CD4-positive, alpha-beta T cell treated with Interleukin-6 for 4 hours (primary cell): Measurements from ENCODE around the gene TMEFF1.
A peak's percentile ranks its signal among the peaks of the same experiment; 100 is the strongest.

Source experiments
- DNase-seq: peaks from one replicate; pipeline ENCODE4 v3.0.0-alpha.2; 2020; ENCODE audit warnings: mixed read lengths

TMEFF1 gene

DNA sequence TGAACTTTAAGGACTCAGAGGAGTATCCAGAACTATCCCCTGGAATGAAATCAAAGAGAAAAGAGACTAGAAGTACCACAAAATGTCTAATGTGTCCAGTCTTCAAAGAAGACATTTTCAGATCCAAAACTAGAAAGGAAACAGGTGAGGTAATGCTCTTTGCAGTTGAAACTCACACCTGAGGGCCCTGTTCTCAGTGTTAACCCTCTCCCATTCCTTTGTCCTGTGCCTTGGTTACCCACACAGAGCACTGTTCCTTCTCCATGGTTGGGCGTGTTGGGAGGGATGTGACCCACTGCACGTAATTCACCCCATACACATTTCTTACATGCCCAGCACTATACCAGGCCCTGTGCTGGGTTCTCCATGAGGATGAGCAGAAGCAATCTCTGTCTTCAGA is 24.7 kb upstream of the TMEFF1 start:
- DNase-seq: no peak

DNA sequence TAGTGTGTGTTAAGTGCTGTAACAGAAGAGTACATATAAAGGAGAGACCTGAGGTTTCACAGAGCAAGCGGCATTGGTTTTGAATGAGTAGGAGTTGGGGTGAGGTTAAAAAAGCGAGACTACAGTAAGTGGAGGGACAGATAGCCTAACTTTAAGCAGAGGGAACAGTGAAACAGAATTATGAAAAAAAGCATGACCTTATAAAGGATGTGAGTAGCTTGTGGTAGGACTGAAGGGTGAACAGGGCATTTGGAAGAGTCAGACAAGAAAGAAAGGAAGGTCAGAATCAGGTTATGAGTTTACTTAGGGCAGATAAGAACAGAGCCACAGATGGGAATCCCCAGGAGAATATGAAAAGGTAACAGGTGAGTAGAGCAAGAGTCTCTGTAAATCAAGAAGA is 23.5 kb upstream of the TMEFF1 start:
- DNase-seq: no peak

DNA sequence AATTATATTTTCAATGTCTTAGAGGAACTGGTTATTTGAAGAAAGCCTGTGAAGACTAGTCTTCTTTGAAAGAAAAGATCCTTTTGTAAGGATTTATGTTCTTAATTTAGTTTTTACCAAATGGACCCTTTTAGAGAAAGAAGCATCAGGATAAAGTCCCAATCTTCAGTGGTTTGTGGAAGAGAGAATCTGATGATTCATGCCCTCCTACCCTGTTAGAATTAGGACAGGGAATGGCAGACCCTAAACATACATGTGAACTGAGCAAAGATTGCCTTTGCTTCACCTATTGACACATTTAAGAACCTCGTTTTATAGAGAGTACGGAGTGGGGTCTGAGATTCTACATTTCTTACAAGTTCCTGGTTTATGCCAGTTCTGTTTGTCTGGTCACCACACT is 20.1 kb upstream of the TMEFF1 start:
- DNase-seq: no peak

DNA sequence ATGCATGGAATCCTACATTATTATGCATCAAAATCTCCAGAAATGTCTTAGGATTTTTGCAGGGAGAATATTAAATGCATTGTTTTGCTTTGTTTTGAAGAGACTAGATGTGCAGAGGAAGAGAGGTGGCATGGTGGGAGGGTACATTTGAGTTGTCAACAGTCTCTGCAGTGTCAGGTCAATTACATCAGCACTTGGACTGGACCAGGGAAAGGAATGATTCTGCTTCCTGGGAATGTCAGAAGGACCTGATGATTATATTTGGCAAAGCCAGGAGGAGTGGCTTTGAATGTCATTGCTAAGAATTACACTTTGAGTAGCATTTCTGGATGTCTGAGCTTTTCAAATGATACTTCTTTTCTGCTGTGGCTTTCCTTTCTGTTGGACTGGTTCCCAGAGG is 17.5 kb upstream of the TMEFF1 start:
- DNase-seq: no peak

DNA sequence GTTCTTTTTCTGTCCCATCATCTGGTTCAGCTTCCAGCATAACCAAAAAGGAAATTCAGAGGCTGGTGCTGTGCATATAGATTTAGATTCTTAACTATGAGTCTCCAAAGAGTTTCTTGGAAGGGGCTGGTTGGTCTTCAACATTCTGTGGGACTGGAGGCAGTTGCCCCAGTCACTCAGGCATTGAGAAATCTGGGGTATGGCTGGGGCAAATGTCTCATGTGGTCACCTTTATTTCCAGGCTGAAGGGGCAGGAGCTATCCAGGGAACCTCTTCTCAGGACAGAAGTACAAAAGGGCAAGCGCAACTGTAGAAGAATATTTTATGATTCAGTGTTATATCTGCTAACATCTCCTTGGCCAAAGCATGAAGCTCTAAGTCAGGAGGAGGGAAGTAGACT is 15.4 kb upstream of the TMEFF1 start:
- DNase-seq: no peak

DNA sequence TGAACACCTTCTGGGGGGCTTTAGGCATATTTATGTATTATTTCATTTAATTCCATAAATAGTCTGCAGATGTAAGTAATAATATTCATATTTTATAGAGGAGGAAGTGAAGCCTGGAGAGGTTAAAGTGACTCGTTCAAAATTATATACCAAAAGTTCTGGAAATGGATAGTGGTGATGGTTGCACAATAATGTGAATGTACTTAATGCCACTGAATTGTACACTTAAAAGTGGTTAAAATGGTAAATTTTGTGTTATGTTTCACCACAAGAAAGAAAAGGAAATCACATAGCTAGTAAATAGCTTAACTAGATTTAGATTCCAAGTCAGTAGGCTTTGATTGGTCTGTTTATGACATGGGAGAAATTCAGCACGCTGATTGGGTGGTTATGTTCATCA is 13.0 kb upstream of the TMEFF1 start:
- no peak for DNase-seq

DNA sequence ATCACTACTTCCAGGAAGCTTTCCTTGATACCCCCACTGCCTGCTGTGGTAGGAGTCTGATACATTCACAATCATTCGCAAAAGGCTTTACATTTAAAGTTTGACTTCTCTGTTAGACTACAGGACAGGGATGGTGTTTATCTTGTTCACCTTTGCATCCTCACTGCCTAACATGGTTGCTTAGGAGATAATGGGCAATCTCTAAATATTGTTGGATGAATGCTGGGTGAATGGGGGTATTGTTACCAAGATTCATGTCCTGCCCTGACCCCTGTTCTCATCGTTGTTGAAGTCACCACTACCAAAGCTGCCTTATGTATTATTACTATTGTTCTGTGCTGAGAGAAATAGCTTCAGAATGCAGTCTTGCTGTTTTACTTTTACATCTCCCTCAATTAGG is 7.7 kb upstream of the TMEFF1 start:
- no peak for DNase-seq

DNA sequence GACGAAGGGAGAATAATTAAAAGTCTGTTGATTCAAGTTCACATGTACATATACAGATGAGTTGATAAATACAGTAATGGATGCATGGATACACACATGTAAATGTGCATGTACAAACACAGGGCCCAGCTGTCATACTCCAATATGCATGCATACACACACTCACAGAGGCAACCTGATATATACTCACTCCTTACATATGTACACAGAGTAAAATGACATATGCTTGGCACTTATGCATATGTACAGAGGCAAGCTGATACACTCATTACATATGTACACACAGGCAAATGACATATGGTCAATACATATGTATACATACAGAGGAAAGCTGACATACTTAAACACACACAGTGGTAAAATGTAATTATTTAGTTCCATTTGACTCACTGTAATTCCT is 7.2 kb upstream of the TMEFF1 start:
- DNase-seq: no peak

DNA sequence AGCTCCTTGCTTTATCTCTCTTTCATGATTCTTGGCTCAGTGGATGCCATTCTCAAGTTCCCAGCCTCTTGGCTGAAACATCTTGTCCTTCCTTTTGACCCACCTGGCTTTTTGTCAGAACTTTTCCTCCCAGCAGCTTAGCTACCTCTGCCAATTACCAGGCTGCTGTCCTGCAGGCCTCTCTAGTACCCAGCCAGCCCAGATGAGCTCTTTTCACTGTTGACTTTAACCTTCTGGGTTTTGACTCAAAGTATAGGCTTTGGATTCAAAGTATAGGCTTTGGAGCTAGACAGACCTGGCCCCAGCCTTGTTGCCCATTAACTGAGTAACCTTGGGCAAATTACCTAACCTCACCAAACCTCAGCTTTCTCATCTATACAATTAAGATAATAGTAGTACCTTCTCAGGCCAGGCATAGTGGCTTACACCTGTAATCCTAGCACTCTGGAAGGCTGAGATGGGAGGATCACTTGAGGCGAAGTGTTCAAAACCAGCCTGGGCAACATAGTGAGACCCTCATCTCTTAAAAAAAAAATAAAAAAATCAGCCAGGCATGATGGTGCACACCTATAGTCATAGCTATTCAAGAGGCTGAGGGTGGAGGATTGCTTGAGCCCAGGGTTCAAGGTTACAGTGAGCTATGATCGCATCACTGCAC is 6.6 kb upstream of the TMEFF1 start:
- no peak for DNase-seq

DNA sequence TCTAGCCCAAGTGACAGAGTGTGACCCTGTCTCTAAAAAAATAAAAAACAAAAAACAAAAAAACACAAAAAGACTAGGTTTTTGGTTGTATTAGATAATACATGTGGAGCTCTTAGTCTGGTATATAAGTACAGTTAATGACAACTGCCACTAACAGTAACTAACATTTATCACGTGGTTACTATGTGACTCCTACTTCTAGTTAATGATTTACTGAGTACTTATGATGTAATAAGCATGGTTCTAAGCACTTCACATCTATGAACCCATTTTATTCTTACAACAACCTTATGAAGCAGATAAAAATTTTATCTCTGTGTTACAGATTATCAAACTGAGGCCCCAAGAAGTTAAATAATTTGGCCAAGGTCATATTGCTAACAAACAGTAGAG is 6.1 kb upstream of the TMEFF1 start:
- no peak for DNase-seq

DNA sequence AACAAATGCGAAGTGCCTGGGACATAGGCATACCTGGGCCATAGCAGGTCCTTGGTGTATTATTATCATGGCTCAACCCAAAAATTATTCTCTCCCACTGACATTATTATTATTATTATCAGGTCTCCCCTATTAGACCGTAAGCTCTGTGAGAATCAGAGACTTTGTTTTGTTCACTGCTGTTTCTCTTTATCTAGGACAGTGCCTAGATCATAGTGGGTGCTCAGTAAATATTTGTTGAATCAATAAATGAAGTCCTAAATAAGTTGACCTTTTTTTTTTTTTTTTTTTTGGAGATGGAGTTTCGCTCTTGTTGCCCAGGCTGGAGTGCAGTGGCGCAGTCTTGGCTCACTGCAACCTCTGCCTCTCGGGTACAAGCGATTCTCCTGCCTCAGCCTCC is 4.9 kb upstream of the TMEFF1 start:
- DNase-seq: no peak

DNA sequence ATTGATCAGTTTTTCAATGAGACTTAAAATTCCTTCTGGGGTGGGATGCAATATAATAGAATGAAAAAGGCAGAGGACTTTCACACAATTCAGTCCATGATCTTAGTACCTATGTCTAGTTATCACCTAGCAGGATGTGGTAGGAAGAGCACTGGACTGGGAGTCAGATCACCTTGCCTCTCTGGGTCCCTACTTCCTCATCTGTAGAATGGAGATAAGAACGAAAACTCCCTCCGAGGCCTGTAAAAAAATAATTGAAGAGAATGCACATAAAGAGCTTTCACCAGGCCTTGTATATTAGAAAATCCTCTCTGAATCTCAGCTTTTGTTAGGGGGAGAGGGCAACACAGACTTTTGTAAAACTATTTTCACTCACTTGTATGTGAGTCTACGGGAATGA is 681 bp upstream of the TMEFF1 start:
- DNase-seq: no peak

DNA sequence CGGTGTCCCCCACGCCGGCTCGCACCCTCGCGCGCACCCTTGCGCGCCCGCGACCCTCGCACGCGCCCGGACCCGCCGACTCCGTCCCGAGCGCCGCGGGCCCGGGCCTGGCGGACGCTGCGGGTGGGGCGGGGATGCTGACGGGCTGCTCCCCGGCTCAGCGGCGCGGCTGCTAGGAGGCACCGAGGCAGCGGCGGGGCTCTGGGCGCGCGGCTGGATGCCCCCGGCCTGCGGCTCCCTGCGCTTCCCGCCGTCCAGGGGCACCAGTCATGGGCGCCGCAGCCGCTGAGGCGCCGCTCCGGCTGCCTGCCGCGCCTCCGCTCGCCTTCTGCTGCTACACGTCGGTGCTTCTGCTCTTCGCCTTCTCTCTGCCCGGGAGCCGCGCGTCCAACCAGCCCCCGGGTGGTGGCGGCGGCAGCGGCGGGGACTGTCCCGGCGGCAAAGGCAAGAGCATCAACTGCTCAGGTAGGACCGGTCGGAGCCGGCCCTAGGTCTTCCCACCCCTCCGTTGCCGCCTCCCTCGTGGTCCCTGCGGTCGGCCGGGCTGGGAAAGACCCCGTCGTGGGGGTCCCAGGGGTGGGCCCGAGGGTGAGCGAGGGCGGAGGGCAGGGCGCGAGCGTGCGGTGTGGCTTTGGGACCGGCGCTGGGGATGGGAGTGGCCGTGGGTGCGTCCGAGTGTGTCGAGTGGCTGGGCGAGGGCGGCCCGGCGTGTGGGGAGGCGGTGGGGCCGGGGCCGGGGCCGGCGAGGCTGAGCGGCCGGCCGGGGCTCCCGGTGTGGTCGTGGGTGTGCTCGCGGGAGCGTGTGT is 530 bp downstream of the TMEFF1 start:
- peak; percentile 10 for DNase-seq

DNA sequence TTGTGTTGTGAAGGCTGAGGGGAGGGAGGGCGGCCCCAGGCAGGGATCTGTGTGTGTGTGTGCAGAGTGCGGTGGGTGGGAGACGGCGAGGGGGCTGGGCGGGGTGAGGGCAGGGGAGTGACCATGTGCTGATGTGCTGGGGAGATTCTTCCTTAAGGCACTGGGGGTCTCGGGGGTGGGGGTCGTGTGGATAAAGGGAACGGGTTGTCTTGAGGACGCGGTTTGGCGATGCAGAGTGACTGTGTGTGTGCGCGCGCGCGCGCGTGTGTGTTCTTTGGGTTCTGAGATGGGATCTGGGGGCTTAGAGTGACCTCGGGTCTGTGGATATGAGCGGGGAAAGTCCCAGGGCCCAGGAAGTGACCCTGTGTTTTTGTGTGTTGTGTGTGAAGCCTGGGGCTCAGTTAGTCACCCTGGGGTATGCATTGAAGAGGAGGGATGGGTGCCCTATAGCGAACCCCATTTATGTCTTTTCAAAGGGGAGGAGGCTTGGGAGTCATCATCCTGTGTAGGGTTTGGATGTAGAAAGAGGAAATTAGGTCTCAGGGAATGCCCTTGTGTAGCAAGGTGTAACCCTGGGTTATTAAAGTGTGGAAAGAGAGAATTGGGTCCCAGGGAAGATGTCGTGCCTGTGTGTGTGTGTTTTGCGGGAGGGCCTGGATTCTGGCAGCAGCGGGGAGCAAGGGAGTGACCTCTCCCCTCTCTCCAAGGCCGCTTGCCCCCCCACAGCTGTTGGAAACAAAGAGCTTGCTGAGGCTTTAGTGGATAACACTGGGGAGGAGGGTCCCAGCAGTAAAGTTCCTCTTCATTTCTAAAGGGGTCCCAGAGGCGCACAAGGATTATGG is 1.4 kb downstream of the TMEFF1 start:
- DNase-seq: no peak

DNA sequence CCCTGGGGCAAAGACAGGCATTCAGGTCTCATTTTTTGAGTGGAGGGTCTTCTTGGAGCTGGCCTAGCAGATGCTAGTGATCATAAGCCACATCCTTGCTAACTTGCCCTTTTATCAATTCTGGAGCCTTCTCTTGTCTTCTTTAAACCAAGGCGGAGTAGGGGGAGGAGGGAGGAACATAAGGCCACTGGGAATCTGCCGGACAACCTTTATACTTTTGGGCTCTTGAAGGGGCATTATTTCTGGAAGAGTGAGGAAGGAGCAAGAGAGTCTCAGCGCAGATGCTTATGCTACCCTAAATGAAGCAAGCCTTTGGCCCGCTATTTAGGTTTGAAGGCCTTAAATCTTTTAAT is 2.0 kb downstream of the TMEFF1 start:
- DNase-seq: no peak

DNA sequence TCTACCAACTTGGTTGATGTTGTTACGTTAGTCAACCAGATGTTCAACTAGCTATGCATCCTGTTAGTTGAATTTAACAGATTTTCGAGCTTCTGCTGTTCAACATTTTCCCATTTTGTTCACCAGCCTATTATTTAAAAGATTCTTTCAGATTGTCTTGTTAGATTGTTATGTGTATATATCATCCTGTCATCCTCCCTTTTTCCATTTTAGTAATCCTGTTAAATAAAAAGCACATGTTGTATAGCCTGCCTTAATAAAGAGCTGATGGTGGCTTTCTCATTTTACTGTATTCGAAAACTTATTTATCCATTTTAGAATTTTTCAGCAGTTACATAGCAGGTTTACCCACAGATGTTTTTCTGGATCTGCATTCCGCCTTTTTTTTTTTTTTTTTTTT is 4.3 kb downstream of the TMEFF1 start:
- DNase-seq: no peak

DNA sequence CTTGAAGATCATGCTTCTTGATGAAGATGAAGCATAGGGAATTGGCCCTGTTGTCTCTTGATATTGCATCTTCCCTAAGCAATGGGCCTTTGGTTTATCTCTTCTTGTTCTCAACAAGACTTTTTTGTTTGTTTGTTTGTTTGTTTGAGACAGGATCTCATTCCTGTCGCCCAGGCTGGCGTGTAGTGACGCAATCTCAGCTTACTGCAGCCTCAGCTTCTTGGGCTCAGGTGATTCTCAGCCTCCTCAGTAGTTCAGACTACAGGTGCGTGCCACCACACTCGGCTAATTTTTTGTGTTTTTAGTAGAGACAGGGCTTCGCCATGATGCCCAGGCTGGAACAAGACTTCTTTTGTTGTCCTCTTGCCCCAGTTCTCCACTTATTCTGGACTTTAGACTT is 5.2 kb downstream of the TMEFF1 start:
- DNase-seq: no peak

DNA sequence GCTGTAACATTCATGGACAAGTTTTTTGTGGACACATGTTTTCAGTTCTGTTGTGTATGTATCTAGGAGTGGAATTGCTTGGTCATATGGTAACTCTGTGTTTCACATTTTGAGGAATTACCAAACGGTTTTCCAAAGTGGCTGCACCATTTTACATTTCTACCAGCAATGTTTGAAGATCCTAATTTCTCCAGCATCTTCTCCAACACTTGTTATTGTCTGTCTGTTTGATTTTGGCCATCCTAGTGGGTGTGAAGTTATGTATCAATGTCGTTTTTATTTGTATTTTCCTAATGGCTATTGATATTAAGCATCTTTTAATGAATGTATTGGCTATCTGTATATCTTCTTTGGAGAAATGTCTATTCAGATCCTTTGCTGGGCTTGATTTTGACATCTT is 6.9 kb downstream of the TMEFF1 start:
- no peak for DNase-seq

DNA sequence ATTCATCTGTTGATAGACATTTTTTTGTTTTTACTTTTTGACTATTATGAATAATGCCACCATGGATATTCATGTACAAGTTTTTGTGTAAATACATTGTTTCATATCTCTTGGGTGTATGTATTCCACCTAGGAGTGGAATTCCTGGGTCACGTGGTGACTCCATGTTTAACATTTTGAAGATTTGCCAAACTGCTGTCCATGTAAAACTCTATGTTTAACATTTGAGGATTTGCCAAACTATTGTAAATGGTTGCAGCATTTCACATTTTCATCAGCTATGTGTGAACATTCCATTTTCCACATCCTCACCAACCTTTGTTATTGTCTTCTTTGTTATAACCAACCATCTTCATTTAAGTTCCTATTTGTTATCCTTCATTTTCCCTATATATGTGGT is 12.2 kb downstream of the TMEFF1 start:
- DNase-seq: no peak

DNA sequence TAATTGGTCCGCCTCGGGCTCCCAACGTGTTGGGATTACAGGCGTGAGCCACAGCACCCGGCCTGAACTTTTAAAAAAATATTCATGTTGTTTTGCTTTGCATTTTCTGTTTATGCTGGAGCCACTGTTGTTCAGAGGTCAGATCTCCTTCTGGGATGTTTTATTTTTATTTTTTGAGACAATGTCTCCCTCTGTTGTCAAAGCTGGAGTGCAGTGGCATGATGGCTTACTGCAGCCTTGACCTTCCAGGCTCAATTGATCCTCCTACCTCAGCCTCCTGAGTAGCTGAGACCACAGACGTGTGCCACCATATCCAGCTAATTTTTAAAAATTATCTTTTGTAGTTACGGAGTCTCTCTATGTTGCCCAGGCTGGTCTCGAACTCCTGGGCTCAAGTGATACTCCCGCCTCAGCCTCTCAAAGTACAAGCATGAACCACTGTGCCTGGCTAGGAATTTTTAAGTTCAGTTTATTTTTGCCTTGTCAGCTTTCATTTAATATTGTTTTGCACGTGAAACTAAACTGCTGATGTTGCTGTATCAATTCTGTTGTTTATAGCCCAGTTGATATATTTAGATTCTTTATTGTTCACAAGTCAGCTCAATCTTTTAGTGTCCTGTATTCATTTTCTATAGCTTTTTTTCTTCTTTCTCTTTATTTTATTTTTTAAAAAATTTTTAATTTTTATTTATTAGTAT is 13.7 kb downstream of the TMEFF1 start:
- DNase-seq: no peak

DNA sequence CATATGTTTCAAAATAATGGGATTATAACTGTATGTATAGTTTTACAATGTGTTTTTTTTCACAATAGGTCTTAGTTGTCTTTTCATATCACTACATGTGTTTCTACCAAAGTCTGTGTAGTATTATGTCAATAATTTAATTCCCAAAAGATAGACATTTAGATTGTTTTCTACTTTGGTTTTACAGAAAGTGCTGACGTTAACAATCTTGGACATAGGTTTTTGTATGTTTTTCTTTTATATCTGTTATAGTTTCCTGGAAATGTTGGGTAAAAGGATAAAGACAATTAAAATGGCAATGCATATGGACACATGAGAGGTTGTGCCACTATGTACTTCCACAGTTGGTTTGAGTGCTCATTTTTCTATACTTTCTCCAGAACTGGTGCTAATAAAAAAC is 15.2 kb downstream of the TMEFF1 start:
- no peak for DNase-seq

DNA sequence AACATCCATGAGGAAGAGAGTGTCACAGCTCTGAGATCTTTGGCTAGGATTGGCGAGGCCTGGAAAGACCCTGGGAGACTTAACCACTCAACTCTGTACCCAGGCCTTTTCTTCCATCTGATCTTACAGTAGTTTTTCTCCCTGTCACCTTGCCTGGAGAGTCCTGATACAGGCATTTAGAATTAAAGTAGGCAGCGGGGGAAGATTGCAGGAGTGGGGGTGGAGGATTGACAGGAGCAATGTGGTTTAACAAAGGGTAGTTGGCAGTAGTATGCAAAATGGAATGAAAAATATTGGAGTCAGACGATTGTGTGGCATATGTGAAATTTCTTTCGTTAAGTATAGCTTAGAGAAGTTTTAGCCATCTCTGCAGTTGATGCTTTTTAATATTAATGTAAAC is 16.9 kb downstream of the TMEFF1 start:
- DNase-seq: no peak

DNA sequence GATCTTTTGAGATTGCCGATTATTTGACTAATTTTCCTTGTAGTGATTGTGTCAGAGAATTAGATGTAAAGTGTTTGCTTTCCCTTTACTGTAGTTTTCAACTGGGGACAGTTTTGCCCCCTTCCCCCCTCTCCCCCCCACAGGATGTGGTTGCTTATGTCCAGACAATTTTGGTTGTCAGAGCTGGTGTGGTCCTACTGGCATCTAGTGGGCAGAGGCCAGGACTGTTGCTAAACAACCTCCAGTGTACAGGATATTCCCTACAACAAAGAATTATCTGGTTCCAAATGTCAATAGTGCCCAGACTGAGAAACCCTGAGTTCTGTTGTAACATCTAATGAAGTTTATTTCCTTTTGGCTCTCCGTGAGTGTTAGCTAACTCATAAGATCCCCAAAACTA is 20.0 kb downstream of the TMEFF1 start:
- no peak for DNase-seq
